ENCODE data around the gene DAZL. TPM values are rescaled to one million over a fixed set of nuclear protein-coding genes. Genes with fewer than 3 reads are reported as not detected.

DAZL gene
- total RNA-seq, 1 donor from 2014 or later = 0.10 TPM

DNA sequence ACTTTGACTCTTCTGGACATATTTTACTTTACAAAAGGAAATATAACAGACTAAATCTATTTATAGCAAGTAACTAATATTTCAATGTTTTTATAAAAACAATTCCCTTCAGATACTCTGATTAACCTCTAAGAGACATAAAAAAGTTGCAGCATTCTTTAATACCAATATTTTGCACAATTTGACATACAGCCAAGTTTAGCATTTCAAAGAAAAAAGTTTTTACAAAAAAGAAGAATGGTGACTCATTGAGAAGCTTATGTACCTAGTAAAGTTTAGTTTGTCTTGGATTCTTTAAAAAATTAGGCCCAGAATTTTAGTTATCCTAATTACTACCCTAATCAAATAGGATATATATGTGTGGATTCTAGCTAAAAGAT is 17.6 kb downstream of the DAZL start:
- no peak overlapping the region for H3K27ac Mint-ChIP-seq
- peaks cover 20% of the 10 kb centered on the region for H3K27me3 Mint-ChIP-seq (ENCODE audit: insufficient read depth)
- H3K4me3 Mint-ChIP-seq = no peak overlapping the region
- intact Hi-C loops (cut with micrococcal nuclease) = no loop called here
- H3K36me3 Mint-ChIP-seq (ENCODE audit: low read depth) = no peaks in the 10 kb centered on the region
- H3K9me3 Mint-ChIP-seq = no peaks in the 10 kb centered on the region
- DNase-seq (ENCODE audit: low spot score) = no peak
- H3K4me1 Mint-ChIP-seq (ENCODE audit: low read depth) = peaks cover 13% of the 10 kb centered on the region

DNA sequence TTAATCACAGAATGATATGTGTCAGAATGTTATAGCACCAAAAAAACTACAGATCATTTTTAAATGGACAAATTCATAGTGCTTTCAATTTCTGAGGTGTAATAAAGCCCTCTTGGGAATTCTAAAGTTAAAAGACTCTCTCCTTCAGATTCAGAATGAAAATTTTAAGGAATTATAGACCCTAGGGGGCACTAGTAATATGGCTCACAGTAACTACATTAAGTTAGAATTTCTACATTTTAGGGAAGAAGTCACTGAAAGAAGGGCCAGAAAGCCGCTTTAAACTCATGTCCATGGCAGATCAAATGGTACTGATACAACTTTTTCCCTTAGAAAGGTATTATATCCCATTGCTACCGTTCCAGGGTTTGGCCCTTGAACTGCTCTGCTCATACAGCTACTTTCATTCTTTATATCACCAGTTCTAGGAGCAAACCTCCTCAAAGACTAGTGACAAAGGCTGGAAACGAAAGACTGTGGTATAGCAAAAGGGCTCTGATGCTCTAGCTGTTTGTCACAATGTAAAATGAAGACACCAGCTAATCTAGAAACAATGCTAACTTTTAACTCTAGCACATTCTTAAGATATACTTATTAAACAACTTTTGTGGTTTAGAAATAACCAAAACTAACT is 18.1 kb downstream of the DAZL start:
- peaks cover 20% of the 10 kb centered on the region for H3K27me3 Mint-ChIP-seq (ENCODE audit: insufficient read depth)
- DNase-seq (ENCODE audit: low spot score) = no peak
- H3K9me3 Mint-ChIP-seq = no peaks in the 10 kb centered on the region
- no peak overlapping the region for H3K4me3 Mint-ChIP-seq
- no peaks in the 10 kb centered on the region for H3K36me3 Mint-ChIP-seq (ENCODE audit: low read depth)
- H3K4me1 Mint-ChIP-seq (ENCODE audit: low read depth) = peaks cover 13% of the 10 kb centered on the region
- no peak overlapping the region for H3K27ac Mint-ChIP-seq
- intact Hi-C loops (cut with micrococcal nuclease) = no loop called here

DNA sequence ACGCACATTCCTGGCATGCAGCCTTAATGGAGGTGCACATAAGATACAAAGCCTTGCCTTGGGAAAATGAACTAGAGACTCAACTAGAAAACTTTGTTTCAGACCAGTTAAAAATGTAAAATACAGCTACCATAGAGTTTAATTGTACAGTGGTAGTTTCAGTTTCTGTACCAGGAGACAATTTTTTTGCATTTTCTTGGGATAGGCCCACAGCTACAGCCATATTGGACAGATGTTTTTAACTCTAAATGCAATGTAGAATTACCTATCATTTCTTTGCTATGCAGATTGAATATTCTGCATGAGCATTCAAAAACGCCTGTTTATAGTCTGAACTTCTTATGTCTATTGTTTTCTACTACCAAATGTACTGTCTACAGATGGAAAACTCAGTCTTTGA is 20.3 kb downstream of the DAZL start:
- Mint-ChIP-seq H3K36me3 (ENCODE audit: low read depth) (no peaks in the 10 kb centered on the region), H3K4me3 (no peak overlapping the region), H3K27me3 (ENCODE audit: insufficient read depth) (peaks cover 22% of the 10 kb centered on the region), H3K4me1 (ENCODE audit: low read depth) (peaks cover 7% of the 10 kb centered on the region), H3K27ac (no peak overlapping the region), H3K9me3 (peaks cover 4% of the 10 kb centered on the region)
- intact Hi-C loops (cut with micrococcal nuclease) = no loop called here
- no peak for DNase-seq (ENCODE audit: low spot score)

DNA sequence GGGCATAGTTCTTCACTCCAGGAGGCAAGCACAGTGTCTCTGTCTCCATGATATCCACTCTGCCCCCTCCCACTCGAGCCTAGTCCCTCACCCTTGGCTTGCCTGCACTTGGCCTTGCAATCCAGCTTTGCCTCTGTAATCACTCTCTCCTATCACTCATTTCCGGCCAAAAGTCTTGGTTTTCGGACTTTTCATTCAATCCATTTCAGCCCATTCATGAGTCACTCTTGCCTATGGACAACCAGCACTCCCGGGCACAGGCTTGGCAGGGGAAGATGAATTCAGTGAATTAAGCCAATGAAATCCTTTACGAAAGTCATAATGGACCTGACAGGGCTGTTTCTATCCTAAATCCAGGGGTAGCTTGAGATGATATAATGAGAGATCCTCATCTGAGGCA is 21.7 kb downstream of the DAZL start:
- H3K4me1 Mint-ChIP-seq (ENCODE audit: low read depth) = no peaks in the 10 kb centered on the region
- no peak overlapping the region for H3K4me3 Mint-ChIP-seq
- peaks cover 23% of the 10 kb centered on the region for H3K27me3 Mint-ChIP-seq (ENCODE audit: insufficient read depth)
- H3K27ac Mint-ChIP-seq = no peak overlapping the region
- intact Hi-C loops (cut with micrococcal nuclease) = no loop called here
- H3K9me3 Mint-ChIP-seq = peaks cover 4% of the 10 kb centered on the region
- no peak for DNase-seq (ENCODE audit: low spot score)
- no peaks in the 10 kb centered on the region for H3K36me3 Mint-ChIP-seq (ENCODE audit: low read depth)

DNA sequence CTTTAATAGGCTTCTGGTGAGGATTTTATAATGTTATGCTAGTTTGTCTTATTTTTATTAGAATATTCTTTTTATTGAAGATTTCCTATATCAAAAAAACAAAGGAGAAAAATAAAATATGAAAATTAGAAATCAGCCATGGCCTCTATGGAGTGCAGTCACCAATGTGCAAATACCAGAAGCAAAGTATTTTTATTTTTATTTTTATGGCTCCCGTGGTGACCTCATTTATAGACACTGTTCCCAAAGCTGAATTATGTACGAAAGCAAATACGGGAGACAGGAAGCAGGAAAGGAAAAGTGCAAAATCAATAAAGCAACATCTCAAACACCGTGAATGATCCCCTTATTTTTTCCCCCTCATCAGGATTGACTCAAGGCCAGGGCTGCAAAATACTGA is 35.1 kb downstream of the DAZL start:
- intact Hi-C loops (cut with micrococcal nuclease) = no loop called here
- DNase-seq (ENCODE audit: low spot score) = no peak
- no peaks in the 10 kb centered on the region for H3K4me1 Mint-ChIP-seq (ENCODE audit: low read depth)
- H3K4me3 Mint-ChIP-seq = no peak overlapping the region
- H3K9me3 Mint-ChIP-seq = no peaks in the 10 kb centered on the region
- no peaks in the 10 kb centered on the region for H3K36me3 Mint-ChIP-seq (ENCODE audit: low read depth)
- H3K27me3 Mint-ChIP-seq (ENCODE audit: insufficient read depth) = peaks cover 27% of the 10 kb centered on the region
- H3K27ac Mint-ChIP-seq = no peak overlapping the region

DNA sequence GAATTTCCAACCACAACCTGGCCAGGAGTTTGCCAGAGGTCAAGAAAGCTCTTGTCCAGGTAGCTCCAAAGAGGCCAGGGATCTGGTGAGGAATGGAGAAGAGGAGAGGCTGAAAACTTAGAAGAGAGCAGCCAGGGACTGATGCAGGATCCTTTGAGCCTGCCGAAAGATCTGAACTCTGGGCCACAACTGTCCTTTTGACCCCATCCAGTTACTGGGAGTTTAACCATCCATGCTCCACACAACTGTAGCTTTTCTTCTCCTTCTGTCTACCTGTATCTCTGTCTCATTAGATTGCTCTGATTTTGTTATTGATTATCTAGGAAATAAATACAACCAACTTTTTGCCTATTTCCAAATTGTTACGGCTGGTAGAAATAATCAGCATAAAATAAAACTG is 36.7 kb downstream of the DAZL start:
- DNase-seq (ENCODE audit: low spot score) = no peak
- intact Hi-C loops (cut with micrococcal nuclease) = no loop called here
- Mint-ChIP-seq H3K27me3 (ENCODE audit: insufficient read depth) (peaks cover 29% of the 10 kb centered on the region), H3K4me1 (ENCODE audit: low read depth) (no peaks in the 10 kb centered on the region), H3K36me3 (ENCODE audit: low read depth) (no peaks in the 10 kb centered on the region), H3K4me3 (no peak overlapping the region), H3K27ac (no peak overlapping the region), H3K9me3 (no peaks in the 10 kb centered on the region)

DNA sequence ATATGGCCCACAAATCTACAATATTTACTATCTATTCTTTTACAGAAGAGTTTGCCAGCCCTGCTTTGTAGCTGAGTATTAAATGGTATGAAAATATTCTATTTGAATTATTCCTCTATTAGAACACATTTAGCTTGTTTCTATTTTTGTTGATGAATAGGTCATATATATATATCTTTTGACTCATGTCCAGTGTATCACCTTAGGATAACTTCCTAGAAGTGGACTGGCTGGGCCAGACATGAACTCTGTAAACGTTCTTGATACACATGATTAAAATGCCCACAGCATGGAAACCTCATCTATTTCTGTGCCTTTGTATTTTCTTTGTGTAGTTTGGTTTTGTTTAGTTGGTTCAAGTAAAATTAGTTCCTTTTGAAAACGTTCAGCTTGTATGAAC is 37.1 kb downstream of the DAZL start:
- no peaks in the 10 kb centered on the region for H3K4me1 Mint-ChIP-seq (ENCODE audit: low read depth)

DNA sequence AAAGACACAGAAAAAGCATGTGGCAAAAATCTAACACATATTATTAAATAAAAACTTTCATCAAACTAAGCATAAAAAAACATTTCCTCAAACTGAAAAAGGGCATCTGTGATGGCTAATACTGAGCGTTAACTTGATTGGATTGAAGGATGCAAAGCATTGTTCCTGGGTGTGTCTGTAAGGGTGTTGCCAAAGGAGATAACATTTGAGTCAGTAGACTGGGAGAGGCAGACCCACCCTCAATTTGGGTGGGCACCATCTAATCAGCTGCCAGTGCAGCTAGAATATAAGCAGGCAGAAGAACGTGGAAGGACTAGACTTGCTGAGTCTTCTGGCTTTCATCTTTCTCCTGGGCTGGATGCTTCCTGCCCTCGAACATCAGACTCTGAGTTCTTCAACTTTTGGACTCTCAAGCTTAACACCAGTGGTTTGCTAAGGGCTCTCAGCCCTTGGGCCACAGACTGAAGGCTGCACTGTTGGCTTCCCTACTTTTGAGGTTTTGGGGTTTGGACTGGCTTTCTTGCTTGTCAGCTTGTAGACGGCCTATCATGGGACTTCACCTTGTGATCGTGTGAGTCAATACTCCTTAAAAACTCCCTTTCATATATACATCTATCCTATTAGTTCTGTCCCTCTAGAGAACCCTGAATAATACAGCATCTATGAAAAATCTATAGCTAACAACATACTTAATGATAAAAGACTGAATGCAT is 45.4 kb downstream of the DAZL start:
- Mint-ChIP-seq H3K4me1 (ENCODE audit: low read depth) (peaks cover 8% of the 10 kb centered on the region), H3K27ac (no peak overlapping the region), H3K4me3 (no peak overlapping the region), H3K36me3 (ENCODE audit: low read depth) (peaks cover 2% of the 10 kb centered on the region), H3K9me3 (no peaks in the 10 kb centered on the region), H3K27me3 (ENCODE audit: insufficient read depth) (peaks cover 20% of the 10 kb centered on the region)
- DNase-seq (ENCODE audit: low spot score) = no peak
- intact Hi-C loops (cut with micrococcal nuclease) = no loop called here

More for the DNA sequence above, 37.1 kb downstream of the DAZL start:
- Mint-ChIP-seq H3K27ac (no peak overlapping the region), H3K36me3 (ENCODE audit: low read depth) (no peaks in the 10 kb centered on the region), H3K4me3 (no peak overlapping the region), H3K9me3 (no peaks in the 10 kb centered on the region), H3K27me3 (ENCODE audit: insufficient read depth) (peaks cover 25% of the 10 kb centered on the region)
- intact Hi-C loops (cut with micrococcal nuclease) = no loop called here
- DNase-seq (ENCODE audit: low spot score) = no peak

DNA sequence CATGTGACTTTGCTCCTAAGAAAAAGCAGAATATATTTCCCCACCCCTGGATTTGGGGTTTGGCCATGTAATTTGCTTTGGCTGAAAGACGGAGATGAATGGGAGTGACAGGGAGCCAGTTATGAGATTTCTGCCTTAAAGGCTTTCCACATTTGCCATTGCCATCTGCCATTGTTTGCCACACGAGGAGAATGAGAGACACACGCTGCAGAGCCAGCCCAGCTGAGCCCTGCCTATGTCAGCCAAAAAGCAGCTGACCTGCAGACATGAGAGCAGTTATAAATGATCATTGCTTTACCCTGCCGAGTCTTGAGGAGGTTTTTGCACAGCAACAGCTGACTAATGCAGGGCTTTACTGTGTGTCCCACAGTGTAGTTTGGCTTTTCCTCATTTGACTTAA is 51.1 kb downstream of the DAZL start:
- Mint-ChIP-seq H3K36me3 (ENCODE audit: low read depth) (peaks cover 2% of the 10 kb centered on the region), H3K4me3 (no peak overlapping the region), H3K27me3 (ENCODE audit: insufficient read depth) (peaks cover 10% of the 10 kb centered on the region), H3K4me1 (ENCODE audit: low read depth) (peaks cover 20% of the 10 kb centered on the region), H3K27ac (no peak overlapping the region), H3K9me3 (no peaks in the 10 kb centered on the region)
- intact Hi-C loops (cut with micrococcal nuclease) = loop anchor here (5.0 kb wide), 1 partner anchor 177 kb away; no protein-coding TSS in a partner anchor
- DNase-seq (ENCODE audit: low spot score) = no peak

DNA sequence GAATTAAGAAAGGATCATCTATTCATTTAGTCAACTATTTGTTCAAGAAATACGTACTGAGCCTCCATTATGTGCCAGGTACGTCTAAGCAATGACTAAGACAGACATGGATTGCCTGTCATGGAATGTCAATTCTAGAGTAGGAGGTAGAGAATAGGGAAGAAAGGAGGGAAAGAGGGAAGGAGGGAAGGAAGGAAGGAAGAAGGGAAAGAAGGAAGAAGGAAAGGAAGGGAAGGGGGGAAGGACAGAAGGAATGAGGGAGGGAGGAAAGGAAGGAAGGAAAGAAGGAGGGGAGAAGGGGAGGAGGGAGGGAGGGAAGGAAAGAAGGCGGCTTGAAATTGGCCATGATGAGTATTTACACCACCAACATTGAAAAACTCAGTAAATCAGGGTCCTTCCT is 52.5 kb downstream of the DAZL start:
- Mint-ChIP-seq H3K27me3 (ENCODE audit: insufficient read depth) (peaks cover 6% of the 10 kb centered on the region), H3K4me3 (no peak overlapping the region), H3K27ac (no peak overlapping the region), H3K9me3 (no peaks in the 10 kb centered on the region), H3K4me1 (ENCODE audit: low read depth) (peaks cover 23% of the 10 kb centered on the region), H3K36me3 (ENCODE audit: low read depth) (no peaks in the 10 kb centered on the region)
- no peak for DNase-seq (ENCODE audit: low spot score)
- intact Hi-C loops (cut with micrococcal nuclease) = loop anchor here (5.0 kb wide), 1 partner anchor 175 kb away; no protein-coding TSS in a partner anchor

DNA sequence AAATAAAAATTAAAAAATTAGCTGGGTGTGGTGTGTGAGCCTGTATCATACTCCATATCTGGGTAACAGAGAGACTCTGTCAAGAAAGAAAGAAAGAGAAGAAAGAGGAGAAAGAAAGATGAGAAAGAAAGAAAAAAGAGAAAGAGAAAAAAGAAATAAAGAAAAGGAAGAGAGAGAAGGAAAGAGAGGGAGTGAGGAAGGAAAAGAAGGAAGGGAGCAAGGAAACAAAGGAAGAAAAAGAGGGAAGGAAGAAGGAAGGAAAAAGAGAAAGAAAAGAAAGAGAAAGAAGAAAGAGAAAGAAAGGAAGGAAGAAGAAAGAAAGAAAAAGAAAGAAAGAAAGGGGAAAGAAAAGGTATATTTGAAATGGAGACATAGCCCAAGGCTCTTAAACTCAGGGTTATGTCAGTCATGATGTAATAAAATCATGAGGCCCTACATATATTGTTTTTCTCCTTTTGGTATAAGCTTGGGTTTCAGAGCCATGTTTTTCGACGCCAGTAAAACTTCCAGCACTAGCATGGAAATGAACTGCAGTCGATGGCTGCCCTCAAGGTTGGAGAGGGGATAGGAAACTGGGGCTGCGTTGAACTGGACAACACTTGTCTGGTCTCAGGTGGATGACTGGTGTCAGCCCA is 53.8 kb downstream of the DAZL start:
- no peak overlapping the region for H3K27ac Mint-ChIP-seq
- no peaks in the 10 kb centered on the region for H3K9me3 Mint-ChIP-seq
- no peak overlapping the region for H3K4me3 Mint-ChIP-seq
- DNase-seq (ENCODE audit: low spot score) = no peak
- H3K4me1 Mint-ChIP-seq (ENCODE audit: low read depth) = peaks cover 26% of the 10 kb centered on the region
- intact Hi-C loops (cut with micrococcal nuclease) = loop anchor here (1.0 to 5.0 kb wide), 5 partner anchors 39 to 213 kb away; no protein-coding TSS in a partner anchor
- peaks cover 6% of the 10 kb centered on the region for H3K27me3 Mint-ChIP-seq (ENCODE audit: insufficient read depth)
- H3K36me3 Mint-ChIP-seq (ENCODE audit: low read depth) = no peaks in the 10 kb centered on the region

DNA sequence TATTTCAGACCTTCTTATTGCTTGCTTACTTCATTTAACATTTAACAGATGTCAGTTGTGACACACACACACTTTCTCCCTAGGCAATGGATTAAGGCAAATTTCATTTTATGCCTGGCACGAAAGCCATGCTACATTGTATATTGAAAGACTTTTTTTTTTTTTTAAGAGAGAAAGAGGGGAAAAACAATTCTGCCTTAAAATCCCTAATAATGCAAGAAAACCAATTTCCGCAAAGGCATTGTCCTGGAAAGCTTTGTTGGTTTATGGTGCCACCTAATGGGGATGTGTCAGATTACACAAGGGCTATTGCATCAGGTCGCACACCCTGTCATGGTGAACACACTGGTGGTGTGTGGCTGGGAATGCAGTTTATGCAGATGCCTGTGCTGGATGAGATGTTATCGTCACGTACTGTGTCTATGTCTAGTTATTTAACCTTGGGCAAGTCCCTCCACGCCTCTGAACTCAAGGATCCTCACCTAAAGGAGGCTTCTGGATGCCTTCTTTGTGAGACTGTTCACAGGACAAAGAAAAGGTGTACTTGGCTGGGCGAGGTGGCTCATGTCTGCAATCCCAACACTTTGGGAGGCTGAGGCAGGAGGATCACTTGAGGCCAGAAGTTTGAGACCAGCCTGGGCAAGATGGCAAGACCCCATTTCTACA is 54.4 kb downstream of the DAZL start:
- peak; percentile 67 for DNase-seq (ENCODE audit: low spot score)
- no peaks in the 10 kb centered on the region for H3K36me3 Mint-ChIP-seq (ENCODE audit: low read depth)
- intact Hi-C loops (cut with micrococcal nuclease) = loop anchor here (1.0 to 5.0 kb wide), 10 partner anchors 39 to 503 kb away; no protein-coding TSS in a partner anchor
- no peaks in the 10 kb centered on the region for H3K9me3 Mint-ChIP-seq
- H3K27ac Mint-ChIP-seq = peak overlapping the region; percentile 71
- H3K27me3 Mint-ChIP-seq (ENCODE audit: insufficient read depth) = peaks cover 6% of the 10 kb centered on the region
- peaks cover 27% of the 10 kb centered on the region for H3K4me1 Mint-ChIP-seq (ENCODE audit: low read depth)
- H3K4me3 Mint-ChIP-seq = no peak overlapping the region

DNA sequence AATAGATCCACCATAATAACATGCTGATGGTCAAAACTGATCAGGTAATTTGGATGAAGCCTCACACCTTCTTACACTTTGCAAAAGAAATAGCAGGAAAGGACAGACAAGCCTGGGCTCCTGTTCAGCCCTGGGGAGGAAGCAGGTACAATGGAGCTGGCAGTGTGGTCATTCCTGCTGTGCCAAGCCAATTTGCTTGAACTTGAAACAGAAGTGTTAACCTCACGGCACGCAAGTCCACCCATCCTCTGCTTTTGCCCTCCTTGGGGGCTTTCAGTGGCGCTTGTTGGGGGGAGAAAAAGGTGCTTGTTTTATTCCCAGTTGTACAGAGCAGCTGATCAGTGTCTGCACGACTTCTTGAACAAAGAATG is 54.9 kb downstream of the DAZL start:
- no peaks in the 10 kb centered on the region for H3K9me3 Mint-ChIP-seq
- no peak overlapping the region for H3K4me3 Mint-ChIP-seq
- H3K4me1 Mint-ChIP-seq (ENCODE audit: low read depth) = peaks cover 30% of the 10 kb centered on the region
- H3K36me3 Mint-ChIP-seq (ENCODE audit: low read depth) = no peaks in the 10 kb centered on the region
- no peak for DNase-seq (ENCODE audit: low spot score)
- H3K27me3 Mint-ChIP-seq (ENCODE audit: insufficient read depth) = peaks cover 6% of the 10 kb centered on the region
- H3K27ac Mint-ChIP-seq = no peak overlapping the region
- intact Hi-C loops (cut with micrococcal nuclease) = loop anchor here (1.0 to 5.0 kb wide), 9 partner anchors 47 to 502 kb away; no protein-coding TSS in a partner anchor
